SK-N-MC (cell line): ENCODE data around the gene MKRN2OS.

ENCODE experiments used
- EZH2 ChIP-seq: fragments of 200-600 bp; sonication (generic); IDR thresholded peaks from one replicate; pipeline ENCODE4 v1.6.1; 2017; ENCODE audit warnings: antibody characterized with exemption
- FOXP2 ChIP-seq: optimal IDR thresholded peaks from 2 replicates; pipeline ENCODE3; 2011; ENCODE audit warnings: mild to moderate bottlenecking, moderate library complexity; ENCODE audit not compliant: insufficient read depth; ENCODE audit errors: extremely low read length, control extremely low read depth
- POLR2AphosphoS5 ChIP-seq: IDR thresholded peaks from 2 replicates; pipeline ENCODE4 v1.6.1; 2012; ENCODE audit warnings: mild to moderate bottlenecking, low read depth, low read length, borderline replicate concordance

DNA sequence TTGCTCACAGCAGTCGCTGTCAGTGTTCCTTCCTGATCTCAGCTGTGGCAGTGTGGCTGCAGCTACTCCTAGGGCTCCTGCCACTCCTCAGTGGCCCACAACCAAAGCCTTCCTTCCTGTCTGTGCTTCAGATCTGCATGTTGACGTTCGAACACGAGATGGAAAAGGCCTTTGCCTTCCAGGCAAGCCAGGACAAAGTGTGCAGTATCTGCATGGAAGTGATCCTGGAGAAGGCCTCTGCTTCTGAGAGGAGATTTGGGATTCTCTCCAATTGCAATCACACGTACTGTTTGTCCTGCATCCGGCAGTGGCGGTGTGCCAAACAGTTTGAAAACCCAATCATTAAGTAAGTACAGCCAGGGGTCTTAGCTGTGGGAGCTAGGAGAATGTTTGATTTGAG, 29.4 kb upstream of the MKRN2OS start:
- TF ChIP-seq POLR2AphosphoS5: no peak
- TF ChIP-seq EZH2: no peak
- TF ChIP-seq FOXP2: no peak
